DMS53 (cell line): ENCODE results near the gene PIH1D1.

Source experiments
- DNase-seq: peaks from one replicate; lab custom pipeline; 2025; lab: John Stamatoyannopoulos, UW

Gene PIH1D1

DNA sequence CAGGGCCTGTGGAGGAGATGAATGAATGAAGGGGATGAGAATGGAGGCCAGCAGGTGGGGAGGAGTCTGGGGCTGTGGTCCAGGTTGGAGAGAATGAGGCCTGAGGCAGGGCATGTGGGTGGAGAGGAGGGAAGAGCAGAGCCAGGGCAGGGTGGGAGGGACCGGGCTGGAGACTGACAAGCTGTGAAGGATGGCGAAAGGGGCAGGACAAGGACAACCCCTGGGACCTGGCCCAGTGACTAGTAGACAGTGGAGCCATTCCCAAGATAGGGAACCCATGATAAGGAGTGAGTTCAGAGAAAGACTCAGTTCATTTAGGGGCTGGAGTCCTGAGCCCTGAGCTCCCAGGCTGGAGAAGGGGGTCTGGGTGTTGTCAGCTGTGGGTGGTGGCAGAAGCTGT, 31.4 kb downstream of the PIH1D1 start:
- no peak for DNase-seq

DNA sequence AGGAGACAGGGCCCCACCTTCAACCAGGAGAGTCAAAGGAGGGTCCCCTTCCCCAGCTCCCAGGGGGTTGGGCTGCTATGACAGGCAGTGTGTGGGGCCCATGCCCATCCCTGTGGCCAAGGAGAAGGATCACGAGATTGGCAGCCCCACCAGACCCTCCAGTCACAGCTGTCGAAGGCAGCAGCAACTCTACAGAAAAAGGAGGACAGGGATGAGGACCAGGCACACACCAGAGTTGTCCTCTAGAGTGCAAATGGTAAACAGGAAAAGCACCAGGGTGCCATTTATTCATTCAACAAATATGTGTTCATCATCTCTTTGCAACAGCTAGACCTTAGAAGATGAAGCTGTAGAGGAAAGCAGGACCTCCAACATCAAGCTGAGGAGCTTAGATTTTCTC, 32.4 kb downstream of the PIH1D1 start:
- DNase-seq, result no peak

DNA sequence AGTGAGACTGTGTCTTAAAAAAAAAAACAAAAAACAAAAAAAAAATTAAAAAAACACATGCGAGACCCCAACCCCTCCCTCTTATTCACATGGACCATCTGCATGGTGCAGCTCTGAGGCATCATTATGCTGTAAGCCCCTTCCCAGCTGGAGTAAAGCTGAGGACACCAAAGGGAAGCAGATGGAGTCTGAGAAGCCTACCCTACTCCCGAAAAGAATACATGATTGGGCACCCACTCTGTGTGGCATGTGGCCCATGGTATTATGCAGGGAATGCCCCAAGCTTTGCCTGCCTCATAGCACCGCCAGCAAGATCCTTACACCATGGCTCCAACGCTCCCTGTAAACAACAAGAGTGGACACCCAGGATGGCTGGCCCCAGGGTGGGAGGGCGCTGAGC, 33.1 kb downstream of the PIH1D1 start:
- DNase-seq, result no peak

DNA sequence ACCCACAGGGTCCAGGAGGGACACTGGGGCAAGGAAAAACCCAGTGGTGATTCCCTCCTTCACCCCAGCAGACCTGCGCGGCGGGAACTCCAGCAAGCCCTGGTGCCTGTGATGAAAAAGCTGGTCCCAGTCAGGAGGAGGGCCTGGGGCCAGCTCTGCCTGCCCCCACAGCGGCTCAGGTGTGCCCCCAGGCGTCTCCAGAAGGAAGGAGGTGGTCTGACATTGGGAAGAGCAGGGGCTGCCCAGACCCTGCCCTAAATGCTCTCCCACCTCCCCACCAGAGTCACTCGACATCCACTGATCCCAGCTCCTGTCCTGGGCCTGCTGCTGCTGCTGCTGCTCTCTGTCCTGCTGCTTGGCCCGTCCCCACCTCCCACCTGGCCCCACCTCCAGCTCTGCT, 34.5 kb downstream of the PIH1D1 start:
- no peak for DNase-seq

DNA sequence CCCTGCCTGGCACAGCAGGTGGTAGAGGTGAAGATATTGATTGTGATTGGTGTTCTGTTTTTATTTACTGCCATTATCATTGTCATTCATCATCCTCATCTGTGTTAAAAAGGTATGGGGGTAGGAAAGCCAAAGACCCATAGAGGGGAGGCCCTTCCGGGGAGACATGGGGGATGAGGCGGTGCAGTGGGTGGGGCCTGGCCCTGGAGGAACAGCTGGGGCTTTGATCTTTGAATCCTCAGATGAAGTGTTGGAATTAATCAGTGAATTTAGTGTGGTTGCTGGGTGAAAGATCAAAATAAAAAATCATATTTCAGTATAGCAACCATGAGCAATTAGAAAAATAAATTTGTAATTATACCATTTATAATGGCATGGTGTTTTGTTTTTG, 35.8 kb downstream of the PIH1D1 start:
- DNase-seq, result no peak

DNA sequence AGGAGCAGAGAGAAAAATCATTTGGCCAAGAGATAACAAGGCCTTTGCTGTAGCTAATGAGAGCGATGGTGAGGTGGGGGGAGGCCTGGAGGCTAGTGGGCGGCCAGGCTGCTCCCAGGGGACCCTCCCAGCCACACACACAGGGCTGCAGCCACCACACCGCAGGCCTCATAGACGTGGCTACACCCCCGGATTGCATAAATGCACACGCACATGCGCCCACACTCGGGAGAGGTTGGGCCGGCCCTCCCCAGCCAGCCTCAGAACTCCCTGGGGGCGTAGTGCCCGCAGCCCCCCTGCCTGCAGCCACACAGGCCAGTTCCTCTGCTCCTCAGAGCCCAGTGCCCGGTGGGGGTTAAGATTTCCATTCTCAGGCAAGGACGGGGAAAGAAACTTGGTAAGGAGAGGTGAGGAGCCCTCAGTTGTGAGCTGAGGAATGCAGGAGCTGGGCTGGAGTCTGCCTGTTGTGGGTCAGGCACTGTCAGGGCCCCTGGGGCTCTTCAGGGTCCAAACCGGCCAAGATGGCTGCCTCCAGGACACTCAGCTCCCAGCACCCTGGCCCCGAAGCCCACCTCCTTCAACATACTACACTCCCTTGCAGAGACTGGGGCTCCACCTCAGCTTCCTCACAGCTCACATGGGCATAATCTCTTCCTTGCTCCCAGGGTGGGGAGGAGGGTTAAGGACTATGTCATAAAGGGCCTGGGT, 36.4 kb downstream of the PIH1D1 start:
- DNase-seq, result no peak

DNA sequence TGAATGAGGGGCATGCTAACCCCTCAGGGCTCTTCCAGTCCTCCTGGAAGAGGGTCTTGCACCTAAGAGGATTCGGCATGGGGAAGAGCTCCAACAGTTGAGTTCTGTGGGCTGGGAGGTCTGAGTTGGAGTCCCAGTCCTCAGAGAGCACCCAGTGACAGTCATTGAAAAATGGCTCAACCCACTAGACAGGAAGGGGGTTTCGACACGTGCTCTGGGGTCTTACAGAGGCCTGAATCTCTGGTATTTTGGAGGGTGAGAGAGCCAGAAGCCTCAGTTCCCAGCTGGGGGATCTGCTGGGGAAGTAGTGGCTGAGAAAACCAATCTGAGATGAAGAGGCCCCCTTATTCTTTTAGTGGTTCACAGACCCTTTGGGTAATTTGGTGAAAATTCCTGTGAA, 37.4 kb downstream of the PIH1D1 start:
- no peak for DNase-seq

DNA sequence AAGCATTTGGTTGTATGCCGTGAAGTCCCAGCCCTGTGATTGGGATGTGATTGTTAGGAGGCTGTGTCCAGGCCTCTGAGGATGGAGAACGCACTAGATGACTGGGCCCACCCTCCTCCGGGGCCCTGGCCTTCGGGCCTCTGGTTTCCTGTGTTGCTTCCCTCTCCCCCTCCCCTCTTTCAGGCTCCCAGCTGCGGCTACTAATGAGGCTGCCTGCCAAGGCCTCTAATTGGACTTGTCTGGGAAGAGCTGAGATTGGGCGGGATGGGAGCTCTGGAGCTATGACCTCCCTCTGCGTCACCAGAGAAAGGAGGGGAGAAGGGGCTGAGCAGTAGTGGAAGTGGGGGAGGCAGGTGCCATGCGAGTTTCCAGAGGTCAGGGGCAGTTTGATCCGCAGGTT, 38.3 kb downstream of the PIH1D1 start:
- DNase-seq, result no peak

DNA sequence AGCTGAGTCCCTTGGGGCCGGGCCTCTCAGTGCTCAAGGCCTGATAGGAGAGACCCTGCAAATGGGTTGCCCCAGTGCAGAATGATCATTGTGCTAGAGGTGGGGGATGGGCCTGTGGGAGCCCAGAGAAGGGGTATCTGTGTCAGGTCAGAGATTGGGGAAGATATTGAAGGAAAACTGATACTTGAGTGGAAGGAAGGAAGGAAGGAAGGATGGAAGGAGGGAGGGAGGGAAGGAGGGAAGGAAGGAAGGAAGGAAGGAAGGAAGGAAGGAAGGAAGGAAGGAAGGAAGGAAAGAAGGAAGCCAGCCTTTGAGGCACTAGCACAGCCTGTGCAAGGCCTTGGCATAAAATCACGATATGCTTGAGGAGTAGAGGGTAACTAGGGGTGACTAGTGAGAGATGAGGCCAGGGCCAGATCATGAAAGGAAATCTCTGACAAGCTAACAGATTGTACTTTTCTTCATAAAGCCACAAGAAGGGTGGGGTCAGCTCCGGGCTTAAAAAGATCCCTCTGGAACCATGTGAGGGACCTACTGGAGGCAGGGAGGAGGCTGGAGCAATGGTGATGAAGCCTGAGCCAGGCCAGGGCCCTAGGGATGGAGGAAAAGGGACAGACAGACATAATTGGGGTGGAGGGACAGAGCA, 39.8 kb downstream of the PIH1D1 start:
- DNase-seq, result no peak

DNA sequence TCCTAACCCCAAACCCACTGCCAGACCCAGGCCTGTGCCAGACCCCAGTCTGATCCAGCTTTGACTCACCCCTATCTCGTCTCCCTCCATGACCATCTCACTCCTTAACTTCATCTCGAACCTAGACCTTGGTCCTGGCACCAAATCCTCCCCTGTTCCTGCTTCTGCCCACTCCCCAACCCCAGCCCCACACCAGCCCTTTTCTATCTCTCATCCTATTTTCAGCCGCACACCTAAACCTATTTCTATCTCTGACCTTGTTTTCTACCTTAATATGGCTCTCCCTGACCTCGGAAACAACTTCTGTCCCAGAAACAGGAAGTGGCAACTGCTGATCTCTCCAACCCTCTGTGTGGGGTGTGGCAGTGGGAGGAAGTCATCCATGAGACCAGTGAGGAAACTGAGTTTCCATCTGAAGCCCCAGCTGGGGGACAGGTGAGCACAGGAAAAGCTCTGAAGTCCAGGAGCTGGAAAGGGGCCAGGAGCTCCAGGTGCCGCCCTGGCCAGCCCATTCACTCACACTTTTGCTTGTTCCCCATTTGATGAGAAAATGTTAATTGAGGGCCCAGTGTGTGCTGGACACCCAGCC, 42.1 kb downstream of the PIH1D1 start:
- DNase-seq, result peak; percentile 10

DNA sequence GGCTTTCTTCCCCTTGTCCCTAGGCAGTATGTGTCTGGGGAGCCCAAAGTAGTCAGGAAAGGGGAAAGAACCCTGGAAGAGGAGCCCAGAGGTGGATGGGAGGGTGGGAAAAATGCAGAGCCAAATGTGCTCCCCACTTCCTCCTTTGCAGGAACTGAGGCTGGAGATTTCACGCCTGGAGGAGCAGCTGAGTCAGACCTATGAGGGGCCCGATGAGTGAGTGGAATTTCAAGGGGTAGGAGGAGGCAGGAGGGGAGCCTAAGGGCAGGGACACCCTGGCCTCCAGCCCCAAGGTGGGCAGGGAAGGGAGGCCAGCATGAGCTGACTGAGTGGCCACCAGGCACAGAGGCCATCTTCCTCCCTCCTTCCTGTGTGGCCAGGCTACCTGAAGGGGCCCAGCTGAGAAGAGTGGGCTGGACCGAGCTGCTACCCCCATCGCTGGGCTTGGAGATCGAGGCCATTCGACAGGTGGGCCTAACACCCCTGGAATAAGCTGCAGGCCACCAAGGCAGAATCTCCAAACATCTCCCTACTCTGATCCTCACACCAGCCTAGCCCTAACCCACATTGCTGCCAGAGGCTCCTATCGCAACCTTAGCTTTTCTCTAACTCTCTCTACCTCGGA, 42.7 kb downstream of the PIH1D1 start:
- DNase-seq, result no peak

DNA sequence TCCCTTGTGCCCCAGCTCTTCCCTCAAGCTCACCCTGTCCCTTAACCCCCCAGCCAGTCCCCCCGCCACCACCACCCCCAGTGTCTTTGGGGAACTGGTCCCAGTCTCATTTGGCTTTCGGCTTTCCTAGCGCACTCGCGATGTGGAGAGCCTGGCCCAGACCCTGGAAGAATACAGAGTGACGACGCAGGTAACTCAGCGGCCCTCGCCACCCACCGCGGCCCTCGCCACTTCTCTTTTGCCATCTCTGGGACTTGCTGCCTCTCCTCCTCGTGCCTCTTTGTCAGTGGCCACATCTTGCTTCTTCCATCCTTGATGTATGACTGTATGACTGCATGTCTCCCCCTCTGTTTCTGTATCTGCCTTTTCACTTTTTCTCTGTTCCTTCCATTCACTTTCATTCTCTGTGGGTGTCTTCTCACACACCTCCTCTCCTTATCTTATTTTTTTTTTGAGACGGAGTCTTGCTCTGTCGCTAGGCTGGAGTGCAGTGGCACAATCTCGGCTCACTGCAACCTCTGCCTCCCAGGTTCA, 44.1 kb downstream of the PIH1D1 start:
- DNase-seq, result no peak

DNA sequence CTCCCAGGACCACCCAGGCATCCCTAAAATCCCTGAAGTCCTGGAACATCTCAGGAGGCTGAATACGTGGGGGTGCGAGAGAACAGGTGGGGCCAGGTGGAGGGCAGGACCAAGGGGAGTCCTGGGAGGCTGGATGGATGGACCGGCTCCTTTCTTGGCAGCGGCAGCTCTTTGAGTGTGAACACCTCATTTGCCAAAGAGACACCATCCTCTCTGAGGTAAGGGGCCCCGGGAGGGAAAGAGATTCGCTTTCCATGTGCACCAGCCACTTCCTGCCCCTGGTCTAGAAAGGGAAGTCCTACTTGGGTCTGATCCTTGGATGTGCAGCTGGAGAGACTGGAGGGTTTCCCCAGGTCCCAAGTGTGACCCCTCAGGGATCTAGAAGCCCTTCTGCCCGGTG, 44.5 kb downstream of the PIH1D1 start:
- no peak for DNase-seq

DNA sequence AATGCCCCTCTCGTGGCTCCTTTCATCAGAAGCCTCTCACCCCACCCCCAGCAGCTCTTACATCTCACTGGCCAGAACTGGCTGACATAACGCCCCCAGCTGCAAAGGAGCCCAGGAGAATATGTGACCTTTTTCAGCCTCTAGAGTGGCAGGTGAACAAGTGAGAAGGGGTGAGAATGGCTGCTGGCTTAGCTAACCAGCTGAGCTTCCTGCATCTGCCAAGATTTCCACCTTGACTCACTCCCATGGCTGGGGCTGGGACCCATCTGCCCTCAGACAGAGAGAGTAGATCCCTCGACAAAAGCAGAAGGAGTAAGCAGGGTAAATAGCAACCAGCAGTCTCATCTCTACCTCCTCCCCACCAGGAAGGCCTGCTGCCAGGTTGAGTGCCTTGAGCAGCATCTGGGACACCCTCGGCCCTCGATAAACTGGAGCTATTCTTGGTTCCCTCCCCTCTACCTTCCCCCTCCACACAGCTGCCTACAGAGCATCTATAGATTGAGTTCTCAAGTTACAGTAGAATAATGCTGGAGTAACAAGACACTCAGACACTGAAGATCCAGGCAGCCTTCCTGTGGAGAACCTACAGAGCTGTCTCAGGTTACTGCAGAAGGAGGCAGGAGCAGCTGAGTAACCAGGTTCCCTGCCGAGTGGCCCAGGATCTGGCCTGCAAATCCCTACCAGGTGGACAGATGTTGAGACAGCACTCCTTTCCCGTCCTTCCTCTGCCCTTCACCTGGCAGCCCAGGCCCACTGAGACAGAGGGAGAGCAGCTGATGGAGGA, 48.0 kb downstream of the PIH1D1 start:
- peak; percentile 85 for DNase-seq

DNA sequence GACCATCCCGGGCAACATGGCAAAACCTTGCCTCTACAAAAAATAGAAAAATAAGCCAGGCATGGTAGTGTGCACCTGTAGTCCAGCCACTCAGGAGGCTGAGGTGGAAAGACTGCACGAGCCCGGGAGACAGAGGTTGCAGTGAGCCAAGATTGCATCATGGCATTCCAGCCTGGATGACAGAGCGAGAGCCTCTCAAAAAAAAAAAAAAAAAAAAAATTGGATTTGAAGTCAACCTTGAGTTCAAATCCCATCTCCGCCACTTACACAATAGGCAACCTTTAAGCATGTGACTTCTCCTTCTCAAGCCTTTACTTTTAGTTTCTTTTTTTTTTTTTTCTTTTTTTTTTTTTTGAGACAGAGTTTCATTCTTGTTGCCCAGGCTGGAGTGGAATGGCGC, 51.6 kb downstream of the PIH1D1 start:
- DNase-seq, result no peak

DNA sequence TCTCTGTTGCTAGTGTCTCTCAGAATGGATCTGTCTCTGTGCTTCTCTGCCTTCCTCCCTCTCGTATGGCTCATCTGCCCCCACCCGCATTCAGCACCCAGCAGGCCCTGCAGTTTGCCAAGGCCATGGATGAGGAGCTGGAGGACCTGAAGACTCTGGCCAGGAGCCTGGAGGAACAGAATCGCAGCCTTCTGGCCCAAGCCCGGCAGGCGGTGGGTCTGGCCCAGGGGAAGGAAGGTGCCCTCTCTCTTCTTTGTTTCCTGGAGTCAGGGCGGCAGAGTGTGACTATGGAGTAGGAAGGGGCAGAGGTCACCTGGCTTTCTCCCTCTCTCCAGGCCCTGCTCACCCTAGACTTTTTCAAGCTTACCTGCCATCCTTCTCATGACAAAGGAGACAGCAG, 52.7 kb downstream of the PIH1D1 start:
- DNase-seq, result no peak

DNA sequence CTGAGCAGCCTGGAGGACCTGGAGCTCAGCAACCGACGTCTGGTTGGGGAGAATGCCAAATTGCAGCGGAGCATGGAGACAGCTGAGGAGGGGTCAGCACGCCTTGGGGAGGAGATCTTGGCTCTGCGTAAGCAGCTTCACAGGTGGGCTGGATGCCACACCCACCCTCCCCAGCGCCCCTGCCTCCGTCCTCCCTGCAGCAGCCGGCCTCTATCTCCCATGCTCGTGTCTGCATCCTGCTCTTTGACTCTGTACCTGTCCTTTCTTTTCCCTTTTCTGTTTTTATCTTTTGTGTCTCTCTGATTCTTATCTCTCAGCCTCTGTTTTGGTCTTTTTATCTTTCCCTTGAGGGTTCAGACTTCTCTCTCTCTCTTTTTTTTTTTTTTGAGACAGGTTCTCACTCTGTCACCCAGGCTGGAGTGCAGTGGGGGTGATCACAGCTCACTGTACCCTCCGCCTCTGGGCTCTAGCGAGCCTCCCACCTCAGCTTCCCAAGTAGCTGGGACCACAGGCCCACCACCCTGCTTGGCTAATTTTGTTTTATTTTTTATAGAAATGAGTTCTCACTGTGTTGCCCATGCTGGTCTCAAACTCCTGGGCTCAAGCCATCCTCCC, 53.5 kb downstream of the PIH1D1 start:
- no peak for DNase-seq

DNA sequence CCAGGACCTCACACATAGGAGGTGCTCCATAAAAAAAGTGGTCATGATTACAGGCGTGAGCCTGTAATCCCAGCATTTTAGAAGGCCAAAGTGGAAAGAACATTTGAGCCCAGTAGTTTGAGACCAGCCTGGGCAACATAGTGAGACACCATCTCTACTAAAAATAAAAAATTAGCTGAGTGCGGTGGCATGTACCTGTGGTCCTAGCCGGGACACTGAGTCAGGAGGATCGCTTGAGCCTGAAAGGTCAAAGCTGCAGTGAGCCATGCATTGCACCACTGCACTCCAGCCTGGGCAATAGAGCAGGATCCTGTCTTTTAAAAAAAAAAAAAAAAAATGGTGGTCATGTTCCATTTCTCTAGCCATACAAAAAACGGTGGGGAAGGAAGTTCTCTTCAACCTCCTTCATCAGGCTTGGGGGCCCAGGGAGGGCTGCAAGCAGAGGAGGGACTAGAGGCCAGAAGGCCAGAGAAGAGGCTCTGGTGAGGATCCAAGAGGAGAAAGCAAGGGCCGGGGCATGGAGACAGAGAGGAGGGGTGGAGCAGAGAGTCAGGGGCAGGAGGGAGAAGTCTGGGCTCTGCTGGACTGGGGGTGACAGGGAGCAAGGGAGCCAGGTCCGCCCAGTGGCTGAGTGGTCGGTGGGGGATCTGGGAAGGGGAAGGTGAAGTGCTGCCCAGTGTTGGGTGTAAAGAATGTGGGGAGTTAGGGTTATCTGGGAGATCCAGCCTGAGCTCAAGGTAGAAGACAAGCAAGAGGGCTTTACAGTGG, 54.7 kb downstream of the PIH1D1 start:
- no peak for DNase-seq
